HG03558 (cell line): Measurements from ENCODE around the gene CRELD2.

Experiments
- ATAC-seq: cut with Tn5 transposase; IDR thresholded peaks from one replicate; pipeline ENCODE4 v1.9.1; 2021; ENCODE audit warnings: moderate number of reproducible peaks; ENCODE audit not compliant: unreplicated experiment; ENCODE audit errors: extremely low read depth

Gene CRELD2

GRCh38 chr22:49954991-49955580, 36.7 kb downstream of the CRELD2 start:
- no peak for ATAC-seq

DNA sequence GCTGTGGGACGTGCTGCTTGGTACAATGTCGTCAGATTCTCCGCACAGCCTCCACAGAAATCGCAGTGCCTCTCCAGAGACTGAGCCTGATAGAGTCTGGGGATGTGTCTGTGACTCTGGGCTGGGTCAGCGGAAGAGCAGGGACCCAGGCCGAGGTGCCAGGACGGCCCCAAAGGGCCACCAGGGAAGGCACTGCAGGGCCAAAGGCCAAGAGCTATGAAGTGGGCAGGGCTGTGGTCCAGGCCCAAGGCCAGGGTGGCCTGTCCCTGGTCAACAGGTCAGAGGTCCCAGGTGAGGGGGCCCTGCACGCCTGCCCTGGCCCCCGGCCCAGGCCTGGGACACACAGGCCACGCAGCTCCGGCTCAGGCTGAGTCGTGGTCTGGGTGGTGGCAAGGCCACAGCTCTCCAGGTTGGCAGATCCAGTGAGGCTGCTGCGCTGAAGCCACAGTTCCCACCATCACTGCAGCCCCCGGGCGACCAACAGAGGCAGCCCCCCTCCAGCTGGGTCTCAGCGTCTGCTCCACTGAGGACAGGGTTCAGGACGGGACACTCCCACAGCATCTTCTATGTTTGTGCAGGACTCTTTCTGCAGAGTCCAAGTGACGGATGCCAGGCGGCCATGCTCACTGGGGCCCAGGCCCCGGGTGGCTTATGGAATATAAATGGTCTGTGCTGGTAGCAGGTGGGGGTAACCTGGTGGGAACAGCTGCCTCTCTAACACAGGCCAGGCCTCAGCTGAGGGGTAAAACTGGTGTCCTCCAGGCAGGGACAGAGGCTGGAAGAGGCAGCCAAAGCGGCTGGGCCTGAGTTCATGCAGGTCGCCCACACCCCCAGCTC, 37.4 kb downstream of the CRELD2 start:
- no peak for ATAC-seq

DNA sequence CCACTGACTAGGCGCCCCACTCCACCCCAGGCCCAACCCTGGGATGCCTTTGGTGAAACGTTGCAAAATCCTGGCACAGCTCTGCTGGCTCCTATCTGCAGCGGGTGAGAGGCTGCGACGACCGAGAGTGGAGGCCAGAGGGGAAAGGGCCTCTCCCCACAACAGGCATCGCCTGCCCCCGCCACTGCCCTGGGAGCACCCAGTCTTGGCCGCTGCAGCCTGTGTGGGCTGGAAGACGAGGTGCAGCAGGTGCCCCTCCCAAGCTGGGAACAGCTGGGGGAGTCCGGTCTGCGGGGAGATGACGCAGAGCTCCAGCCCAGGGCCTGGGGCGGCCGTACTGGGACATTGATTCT, 38.0 kb downstream of the CRELD2 start:
- ATAC-seq, result no peak

DNA sequence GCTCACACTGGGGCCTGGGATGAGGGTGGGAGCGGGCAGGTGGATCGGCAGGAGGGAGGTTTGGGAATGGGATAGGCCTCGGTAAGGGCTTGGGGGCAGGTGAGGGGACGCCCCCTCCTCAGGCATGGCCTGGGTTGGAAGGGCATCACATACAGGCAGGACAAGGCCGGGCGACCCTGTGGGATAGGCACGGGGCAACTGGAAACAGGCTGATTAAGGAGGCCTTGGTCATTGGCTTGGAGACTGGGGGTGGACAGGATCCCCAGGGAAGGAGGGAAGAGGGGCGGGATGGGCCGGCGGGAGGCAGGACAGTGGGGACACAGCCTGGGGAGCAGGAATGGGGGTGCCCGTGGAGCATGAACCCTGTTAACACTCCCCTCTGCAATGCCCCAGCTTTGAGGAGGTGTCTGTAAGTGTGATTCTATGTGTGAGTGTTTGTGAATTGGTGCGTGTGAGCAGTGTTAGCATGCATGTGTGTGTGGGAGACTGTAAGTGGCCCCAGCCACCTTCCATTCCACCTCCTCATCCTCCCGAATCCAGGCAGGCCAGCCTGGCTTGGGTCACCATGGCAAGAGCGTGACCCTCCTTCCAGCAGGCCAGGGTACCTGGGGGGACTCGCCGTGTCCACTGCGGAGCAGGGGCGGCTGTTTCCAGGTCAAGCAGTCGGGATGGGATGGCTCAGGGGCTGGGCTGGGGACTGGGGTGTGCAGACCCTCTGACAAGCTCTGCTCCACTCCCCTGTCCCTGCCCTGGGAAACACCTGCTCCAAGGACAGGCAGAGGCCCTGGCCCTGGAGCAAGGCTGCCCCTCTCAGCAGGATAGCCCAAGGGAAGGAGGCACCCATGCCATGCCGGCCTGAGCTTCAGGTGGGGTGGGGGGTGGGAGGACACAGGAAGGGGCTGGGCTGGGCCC, 38.7 kb downstream of the CRELD2 start:
- no peak for ATAC-seq

DNA sequence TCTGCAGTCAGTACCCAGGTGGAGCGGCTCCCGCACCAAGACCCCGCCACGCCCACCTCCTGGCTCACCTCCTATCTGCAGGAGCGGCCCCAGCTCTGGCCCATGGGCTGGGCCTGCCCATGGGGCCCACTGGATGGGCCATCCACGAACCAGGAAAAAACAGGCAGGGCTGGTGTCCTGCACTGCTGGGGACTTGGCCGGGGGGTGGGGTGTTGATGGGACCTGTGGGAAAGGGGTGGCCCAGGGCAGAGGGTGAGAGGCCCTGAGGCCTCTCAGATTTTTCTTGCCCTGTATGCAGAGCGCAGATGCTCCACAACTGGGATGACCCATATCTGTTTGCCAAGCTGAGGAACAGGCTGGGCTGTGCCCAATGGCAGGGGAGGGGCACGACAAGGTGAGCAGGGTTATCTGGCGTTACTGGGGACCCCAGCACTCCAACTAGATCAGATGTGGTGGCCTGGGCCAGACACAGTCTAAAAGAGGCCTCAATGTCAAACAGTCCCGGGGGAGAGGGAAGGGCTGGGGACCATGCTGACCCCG, 39.5 kb downstream of the CRELD2 start:
- no peak for ATAC-seq

DNA sequence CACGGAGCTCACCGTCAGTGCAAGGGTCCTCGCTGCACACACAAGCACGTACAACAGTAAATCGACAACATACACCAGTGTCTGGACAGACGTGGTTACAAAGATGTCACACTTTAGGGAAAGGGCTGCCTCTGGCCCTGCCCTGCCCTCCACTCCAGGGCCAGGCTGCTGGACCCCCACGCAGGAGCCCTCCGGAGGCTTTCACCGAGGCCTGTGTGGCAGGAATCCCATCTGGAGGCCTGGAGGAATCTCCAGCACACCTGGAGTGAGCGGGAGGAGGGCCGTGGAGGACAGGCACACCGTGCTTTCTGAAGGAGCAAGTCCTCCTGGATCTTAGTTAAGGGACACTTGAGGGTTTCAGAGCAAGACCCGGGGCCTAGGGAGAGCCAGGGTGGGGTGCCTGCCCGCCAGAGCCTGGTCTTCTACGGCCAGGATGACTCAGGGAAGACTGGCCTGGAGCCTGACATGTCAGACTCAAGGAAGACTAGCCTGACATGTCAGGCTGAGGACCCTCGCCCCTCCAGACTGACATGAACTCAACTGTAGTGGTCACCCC, 40.0 kb downstream of the CRELD2 start:
- no peak for ATAC-seq

- ATAC-seq, result no peak
These were observed 40.7 kb downstream of the CRELD2 start for GRCh38 chr22:49958931-49959781.

DNA sequence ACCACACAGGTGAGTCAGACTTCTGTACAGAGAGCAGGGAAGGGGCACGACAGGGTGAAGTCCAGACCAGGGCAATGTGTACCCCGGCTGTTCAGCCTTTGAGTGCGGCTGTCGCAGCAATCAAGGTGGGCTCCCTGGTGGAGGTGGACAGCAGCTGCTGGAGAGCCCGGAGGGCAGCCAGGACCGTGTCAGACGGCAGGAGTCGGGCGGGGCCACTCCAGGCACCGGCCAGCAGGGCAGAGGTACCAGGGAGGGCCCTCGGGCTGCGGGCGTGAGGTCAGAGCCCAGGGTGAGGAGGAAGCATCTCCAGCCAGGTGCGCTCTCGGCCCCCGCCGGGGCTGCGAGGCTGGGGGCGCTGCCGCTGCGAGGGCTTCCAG, 41.3 kb downstream of the CRELD2 start:
- peak; percentile 3 for ATAC-seq

- peak; percentile 32 for ATAC-seq
These were observed 41.9 kb downstream of the CRELD2 start, which contains the start of gene PIM3 for GRCh38 chr22:49960159-49961004. Gene PIM3, plus strand, starts transcription at chr22:49960772. Its CDS starts 176 bp downstream, at chr22:49960948.

- no peak for ATAC-seq
These were observed 42.7 kb downstream of the CRELD2 start for GRCh38 chr22:49961005-49961600.

- no peak for ATAC-seq
These were observed 43.2 kb downstream of the CRELD2 start for GRCh38 chr22:49961601-49962011.

- no peak for ATAC-seq
These were observed 43.7 kb downstream of the CRELD2 start for GRCh38 chr22:49962012-49962750.

DNA sequence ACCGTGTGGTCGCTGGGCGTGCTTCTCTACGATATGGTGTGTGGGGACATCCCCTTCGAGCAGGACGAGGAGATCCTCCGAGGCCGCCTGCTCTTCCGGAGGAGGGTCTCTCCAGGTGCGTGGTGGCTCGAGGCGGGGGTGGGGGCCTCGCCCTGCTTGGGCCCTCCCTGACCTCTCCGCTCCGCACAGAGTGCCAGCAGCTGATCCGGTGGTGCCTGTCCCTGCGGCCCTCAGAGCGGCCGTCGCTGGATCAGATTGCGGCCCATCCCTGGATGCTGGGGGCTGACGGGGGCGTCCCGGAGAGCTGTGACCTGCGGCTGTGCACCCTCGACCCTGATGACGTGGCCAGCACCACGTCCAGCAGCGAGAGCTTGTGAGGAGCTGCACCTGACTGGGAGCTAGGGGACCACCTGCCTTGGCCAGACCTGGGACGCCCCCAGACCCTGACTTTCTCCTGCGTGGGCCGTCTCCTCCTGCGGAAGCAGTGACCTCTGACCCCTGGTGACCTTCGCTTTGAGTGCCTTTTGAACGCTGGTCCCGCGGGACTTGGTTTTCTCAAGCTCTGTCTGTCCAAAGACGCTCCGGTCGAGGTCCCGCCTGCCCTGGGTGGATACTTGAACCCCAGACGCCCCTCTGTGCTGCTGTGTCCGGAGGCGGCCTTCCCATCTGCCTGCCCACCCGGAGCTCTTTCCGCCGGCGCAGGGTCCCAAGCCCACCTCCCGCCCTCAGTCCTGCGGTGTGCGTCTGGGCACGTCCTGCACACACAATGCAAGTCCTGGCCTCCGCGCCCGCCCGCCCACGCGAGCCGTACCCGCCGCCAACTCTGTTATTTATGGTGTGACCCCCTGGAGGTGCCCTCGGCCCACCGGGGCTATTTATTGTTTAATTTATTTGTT, 44.6 kb downstream of the CRELD2 start:
- no peak for ATAC-seq

- ATAC-seq, result no peak
These were observed 45.2 kb downstream of the CRELD2 start for GRCh38 chr22:49963647-49964026.

DNA sequence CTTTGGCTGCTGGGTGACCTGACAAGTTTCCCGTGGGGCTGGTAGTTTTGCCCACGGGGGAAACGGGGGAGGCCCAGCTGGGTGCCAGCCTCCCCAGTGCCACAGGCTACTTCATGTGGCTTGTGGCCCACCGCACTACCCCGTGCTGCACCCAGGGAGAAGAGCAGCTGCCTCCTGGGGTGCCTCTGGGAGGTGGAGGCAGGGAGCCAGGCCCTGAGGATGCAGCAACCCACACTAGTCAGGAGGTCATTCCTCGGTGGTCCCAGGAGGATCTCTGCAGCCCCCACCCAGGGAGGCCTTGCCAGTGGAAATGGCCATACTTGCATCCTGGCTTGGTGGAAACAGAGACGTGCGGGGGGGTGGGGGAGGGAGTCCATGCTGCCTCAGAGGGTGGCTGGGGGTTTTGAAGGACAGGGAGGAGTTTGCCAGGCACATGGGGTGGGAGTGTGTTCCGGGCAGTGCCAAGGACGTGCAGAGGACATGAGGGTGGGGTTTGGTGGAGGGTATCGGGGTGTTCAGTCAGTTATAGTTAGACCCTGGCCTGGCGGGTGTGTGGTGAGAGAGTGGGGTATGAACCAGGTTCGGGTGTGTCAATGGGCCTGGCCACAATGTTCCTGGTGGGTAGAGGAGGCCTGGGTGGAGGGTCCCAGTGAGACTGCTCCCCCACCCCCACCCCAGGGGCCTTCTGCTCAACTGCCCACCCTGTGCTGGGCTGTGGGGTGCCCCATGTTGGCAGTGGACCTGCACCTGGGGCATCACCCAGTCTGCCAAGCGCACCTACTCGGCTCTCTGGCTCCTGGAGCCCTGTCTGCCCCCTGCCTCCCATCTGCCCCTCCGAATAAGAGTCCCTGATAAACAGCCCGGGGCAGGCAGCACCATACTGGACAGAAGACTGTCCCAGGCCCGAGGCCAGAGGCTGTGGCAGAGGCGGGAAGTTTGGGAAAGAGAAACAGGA, 46.0 kb downstream of the CRELD2 start:
- ATAC-seq, result no peak
